OCI-LY7 (cell line): Measurements from ENCODE around the gene IGSF21.

ENCODE experiments used
- EZH2phosphoT487 ChIP-seq: fragments of 200-600 bp; sonication (generic); IDR thresholded peaks from 2 replicates; pipeline ENCODE4 v1.6.1; 2018; ENCODE audit warnings: low read depth, borderline replicate concordance, mild to moderate bottlenecking, mixed run types, antibody characterized with exemption, low read length, moderate library complexity, mixed read lengths
- TF ChIP-seq, protein P1 (sequence below): fragments of 200-600 bp; sonication (generic); conservative IDR thresholded peaks from 2 replicates; pipeline ENCODE4 v1.5.1; 2014; ENCODE audit warnings: mild to moderate bottlenecking, antibody characterized with exemption, low read length, moderate library complexity, mixed read lengths

DNA sequence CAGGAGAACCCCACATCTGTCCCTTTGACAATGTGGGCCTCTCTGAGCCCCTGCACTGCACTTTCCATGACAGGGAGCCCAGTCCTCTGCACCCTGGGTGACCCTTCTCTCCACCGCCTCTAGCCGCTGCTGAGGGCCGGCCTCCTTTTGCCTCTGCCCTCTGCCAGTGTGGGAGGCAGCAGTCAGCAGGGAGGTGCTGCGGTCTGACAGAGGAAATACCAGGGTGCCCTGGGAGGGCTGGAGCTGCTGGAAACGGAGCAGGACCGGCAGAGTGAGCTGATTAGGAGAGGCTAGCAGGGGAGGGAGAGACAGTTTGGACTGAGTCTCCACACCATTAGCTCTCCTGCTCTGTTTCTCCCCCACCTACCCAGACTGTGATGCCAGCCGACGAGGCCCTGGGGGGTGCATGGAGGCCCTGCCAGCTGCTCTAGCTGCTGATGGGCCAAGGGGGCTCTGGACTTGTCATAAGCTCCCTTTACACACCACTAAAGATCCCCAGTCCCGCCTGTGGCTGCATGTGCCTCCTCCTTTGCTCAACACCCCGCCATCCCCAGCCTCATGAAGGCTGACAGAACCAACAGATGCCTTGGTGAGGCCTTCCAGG, 202.1 kb downstream of the IGSF21 start:
- TF ChIP-seq, protein P1, sequence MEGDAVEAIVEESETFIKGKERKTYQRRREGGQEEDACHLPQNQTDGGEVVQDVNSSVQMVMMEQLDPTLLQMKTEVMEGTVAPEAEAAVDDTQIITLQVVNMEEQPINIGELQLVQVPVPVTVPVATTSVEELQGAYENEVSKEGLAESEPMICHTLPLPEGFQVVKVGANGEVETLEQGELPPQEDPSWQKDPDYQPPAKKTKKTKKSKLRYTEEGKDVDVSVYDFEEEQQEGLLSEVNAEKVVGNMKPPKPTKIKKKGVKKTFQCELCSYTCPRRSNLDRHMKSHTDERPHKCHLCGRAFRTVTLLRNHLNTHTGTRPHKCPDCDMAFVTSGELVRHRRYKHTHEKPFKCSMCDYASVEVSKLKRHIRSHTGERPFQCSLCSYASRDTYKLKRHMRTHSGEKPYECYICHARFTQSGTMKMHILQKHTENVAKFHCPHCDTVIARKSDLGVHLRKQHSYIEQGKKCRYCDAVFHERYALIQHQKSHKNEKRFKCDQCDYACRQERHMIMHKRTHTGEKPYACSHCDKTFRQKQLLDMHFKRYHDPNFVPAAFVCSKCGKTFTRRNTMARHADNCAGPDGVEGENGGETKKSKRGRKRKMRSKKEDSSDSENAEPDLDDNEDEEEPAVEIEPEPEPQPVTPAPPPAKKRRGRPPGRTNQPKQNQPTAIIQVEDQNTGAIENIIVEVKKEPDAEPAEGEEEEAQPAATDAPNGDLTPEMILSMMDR: no peak
- TF ChIP-seq EZH2phosphoT487: no peak
